22Rv1 (cell line): ENCODE results near the gene TMEM222.

Source experiments
- ZFX ChIP-seq: fragments of 450-650 bp; IDR thresholded peaks from 2 replicates; pipeline ENCODE4 v1.6.1; 2017; ENCODE audit warnings: antibody characterized with exemption, borderline replicate concordance
- TF ChIP-seq, protein P1 (sequence below): fragments of 450-650 bp; IDR thresholded peaks from 2 replicates; pipeline ENCODE4 v1.5.1; 2017; ENCODE audit warnings: mild to moderate bottlenecking

DNA sequence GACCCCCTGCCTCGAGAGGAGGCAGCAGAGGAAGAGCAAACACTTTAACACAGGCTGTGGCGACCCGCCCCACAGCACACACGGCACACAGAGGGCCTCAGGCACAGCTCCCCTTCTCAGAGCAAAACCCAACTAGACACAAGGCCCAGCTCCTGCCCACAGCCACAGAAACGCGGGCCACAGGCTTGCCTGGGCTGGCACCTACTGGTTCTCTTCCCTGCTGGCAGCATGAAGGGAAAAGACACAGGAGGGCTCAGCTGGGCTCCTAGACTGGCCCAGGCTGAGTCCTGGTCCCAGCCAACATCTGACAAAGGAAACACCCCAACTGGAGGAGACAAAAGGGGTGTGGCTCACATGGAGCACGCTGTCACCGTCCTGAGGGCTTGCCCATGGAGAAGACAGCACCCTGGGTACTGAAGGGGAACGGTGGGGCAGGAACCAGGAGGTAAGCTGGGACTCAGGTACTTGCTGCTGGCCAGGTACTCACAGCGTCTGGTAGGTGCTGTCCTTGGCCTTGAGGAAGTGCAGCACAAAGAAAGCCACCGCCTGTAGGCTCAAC, 57.7 kb downstream of the TMEM222 start:
- TF ChIP-seq, protein P1, sequence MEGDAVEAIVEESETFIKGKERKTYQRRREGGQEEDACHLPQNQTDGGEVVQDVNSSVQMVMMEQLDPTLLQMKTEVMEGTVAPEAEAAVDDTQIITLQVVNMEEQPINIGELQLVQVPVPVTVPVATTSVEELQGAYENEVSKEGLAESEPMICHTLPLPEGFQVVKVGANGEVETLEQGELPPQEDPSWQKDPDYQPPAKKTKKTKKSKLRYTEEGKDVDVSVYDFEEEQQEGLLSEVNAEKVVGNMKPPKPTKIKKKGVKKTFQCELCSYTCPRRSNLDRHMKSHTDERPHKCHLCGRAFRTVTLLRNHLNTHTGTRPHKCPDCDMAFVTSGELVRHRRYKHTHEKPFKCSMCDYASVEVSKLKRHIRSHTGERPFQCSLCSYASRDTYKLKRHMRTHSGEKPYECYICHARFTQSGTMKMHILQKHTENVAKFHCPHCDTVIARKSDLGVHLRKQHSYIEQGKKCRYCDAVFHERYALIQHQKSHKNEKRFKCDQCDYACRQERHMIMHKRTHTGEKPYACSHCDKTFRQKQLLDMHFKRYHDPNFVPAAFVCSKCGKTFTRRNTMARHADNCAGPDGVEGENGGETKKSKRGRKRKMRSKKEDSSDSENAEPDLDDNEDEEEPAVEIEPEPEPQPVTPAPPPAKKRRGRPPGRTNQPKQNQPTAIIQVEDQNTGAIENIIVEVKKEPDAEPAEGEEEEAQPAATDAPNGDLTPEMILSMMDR = no peak
- TF ChIP-seq ZFX = no peak
